Endothelial cell of hepatic sinusoid (primary cell): ENCODE measurements around the gene OCA2.

Experiments
- in situ Hi-C: cut with HindIII; loops from 2 replicates; pipeline ENCODE4 v1.10.0; 2017; ENCODE audit warnings: low sequenced_read_pairs

OCA2 gene

GRCh38 chr15:28105793-28106192, 6.7 kb upstream of the OCA2 start:
- in situ Hi-C loops = no loop called here

- in situ Hi-C loops = no loop called here
Observed at GRCh38 chr15:28105224-28105791, 6.2 kb upstream of the OCA2 start.

DNA sequence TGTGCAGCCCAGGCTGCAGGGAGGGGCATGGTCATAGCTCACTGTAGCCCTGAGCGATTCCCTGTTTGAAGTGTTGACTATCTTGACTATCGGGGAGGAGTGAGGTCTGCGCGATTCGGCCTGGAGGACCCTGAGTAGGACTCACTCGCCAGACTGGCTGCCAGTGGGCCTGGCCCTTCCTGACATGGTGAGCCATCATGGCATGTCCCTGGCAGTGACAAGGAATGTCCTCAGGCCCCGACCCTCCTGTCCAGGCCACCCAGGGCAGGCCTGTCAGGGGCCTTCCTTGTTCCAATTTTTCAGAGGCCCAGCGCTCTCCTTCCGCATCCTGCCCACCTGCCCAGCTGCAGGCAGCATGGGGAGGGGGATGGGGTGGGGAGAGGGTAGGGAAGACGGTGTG, 5.2 kb upstream of the OCA2 start:
- in situ Hi-C loops = no loop called here

GRCh38 chr15:28103831-28104230, 4.7 kb upstream of the OCA2 start:
- in situ Hi-C loops = no loop called here

DNA sequence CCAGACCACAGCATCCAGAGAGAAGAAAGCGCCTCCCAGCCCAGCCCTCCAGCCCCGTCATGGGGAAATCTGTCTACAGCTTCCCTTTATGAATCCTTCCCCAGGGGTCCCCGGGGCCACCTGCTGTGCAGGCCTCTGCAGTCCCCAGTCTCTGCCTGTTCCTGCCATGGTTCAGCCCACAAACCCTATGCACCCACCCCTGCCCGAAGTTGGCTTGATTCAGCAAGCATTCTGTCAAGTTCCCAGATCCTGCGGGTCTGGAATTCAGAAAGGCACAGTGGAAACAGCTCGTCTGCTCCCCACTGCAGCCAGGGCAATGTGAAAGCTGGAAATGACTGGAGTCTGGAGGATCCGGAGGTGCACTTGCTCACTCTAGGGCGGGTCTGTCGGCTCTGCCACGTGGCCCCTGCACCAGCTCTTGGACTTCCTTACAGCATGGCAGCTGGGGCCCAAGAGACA, 2.9 kb upstream of the OCA2 start:
- in situ Hi-C loops = no loop called here

DNA sequence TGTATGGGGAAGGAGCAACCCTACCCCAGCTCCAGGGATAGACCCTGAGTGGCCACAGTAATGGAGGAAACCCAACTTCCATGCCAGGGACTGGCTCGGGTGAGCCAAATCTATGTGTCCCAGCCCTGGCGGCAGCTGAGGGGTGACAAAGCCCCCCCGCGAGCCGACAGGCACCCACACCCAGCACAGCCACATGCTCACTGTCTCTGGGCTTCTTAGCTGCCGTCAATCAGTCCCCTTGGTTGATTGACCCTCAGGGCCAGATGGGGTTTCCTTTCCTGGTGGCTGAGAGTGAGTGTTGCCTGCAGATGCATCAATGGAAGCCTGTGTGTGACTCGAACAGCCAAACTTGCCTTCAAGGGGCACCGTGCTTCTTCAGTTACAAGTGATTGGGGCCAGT, 2.1 kb upstream of the OCA2 start:
- in situ Hi-C loops = no loop called here

- in situ Hi-C loops = no loop called here
Observed at GRCh38 chr15:28100516-28101195, 1.5 kb upstream of the OCA2 start.

GRCh38 chr15:28099555-28100140, 533 bp upstream of the OCA2 start:
- in situ Hi-C loops = loop anchor here (25.0 kb wide), 1 partner anchor 88 kb away; no protein-coding TSS in a partner anchor

- in situ Hi-C loops = loop anchor here (25.0 kb wide), 1 partner anchor 89 kb away; no protein-coding TSS in a partner anchor
Observed at GRCh38 chr15:28098360-28098765, 752 bp downstream of the OCA2 start.

GRCh38 chr15:28097656-28098359, 1.3 kb downstream of the OCA2 start:
- in situ Hi-C loops = loop anchor here (25.0 kb wide), 1 partner anchor 89 kb away; no protein-coding TSS in a partner anchor

GRCh38 chr15:28096670-28097431, 2.3 kb downstream of the OCA2 start:
- in situ Hi-C loops = loop anchor here (25.0 kb wide), 1 partner anchor 90 kb away; no protein-coding TSS in a partner anchor

DNA sequence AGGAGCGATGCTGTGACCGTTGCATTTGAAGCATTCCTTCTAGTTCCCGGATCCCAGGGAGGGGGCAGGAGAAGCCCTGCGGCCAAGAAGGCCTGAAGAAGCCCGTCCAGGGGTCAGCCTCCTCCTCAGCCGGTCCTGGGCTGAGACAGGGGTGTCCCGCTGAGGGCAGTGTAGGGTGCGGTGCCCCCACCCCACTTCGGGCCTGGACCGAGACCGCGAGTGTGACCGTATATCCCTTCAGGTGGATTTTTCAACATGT, 2.8 kb downstream of the OCA2 start:
- in situ Hi-C loops = loop anchor here (25.0 kb wide), 1 partner anchor 91 kb away; no protein-coding TSS in a partner anchor

GRCh38 chr15:28094732-28095521, 4.2 kb downstream of the OCA2 start:
- in situ Hi-C loops = loop anchor here (25.0 kb wide), 1 partner anchor 92 kb away; no protein-coding TSS in a partner anchor

GRCh38 chr15:28093752-28094535, 5.2 kb downstream of the OCA2 start:
- in situ Hi-C loops = loop anchor here (25.0 kb wide), 1 partner anchor 93 kb away; no protein-coding TSS in a partner anchor

DNA sequence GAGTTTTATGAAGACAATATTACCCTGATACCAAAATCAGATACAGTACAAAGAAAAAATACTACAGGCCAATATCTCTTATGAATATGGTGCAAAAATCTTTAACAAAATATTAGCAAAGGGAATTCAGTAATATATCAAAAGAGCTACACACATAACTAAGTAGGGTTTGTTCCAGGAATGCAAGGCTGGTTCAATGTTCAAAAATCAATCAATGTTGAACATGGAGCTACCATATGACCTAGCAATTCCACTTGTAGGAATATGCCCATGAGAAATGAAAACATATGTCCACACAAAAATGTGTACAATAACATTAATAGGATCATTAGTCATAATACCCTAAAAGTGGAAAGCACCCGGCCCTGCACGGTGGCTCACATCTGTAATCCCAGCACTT, 7.8 kb downstream of the OCA2 start:
- in situ Hi-C loops = loop anchor here (25.0 kb wide), 1 partner anchor 96 kb away; no protein-coding TSS in a partner anchor

DNA sequence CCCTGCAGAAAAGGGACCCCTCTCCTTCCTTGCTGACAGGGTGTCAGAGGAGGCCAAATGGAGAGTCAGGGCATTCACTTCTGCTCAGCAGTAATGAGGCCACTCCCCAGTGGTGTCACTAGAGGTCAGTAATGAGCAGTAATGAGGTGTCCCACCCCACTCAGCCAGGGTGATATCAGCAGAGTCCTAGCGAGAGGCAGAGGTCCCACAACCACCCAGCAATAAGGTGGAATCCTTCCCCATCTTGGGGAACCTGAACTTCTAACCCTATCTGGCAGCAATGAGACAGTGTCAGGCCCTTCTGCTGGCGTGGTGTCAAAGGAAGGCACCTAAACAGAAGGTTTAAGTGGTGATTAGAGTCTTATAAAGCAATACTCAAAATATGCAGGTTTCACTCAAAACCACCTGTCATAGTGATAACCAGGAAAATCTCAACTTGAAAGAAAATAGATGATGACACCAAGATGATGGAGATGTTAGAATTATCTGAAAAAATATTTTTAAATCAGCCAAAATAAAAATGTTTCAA, 12.9 kb downstream of the OCA2 start:
- in situ Hi-C loops = loop anchor here (25.0 kb wide), 1 partner anchor 101 kb away; no protein-coding TSS in a partner anchor

- in situ Hi-C loops = loop anchor here (25.0 kb wide), 1 partner anchor 102 kb away; no protein-coding TSS in a partner anchor
Observed at GRCh38 chr15:28085489-28086174, 13.5 kb downstream of the OCA2 start.

- in situ Hi-C loops = loop anchor here (25.0 kb wide), 1 partner anchor 103 kb away; no protein-coding TSS in a partner anchor
Observed at GRCh38 chr15:28084547-28084946, 14.6 kb downstream of the OCA2 start.
